ENCODE results near the gene DCLK1.

The DCLK1 gene

GRCh38 chr13:36062249-36062648 lies 68.9 kb downstream of the DCLK1 start:
- Mint-ChIP-seq H3K27ac (no peak overlapping the region), H3K9me3 (peaks cover 8% of the 10 kb centered on the region), H3K36me3 (ENCODE audit: low read depth) (no peaks in the 10 kb centered on the region), H3K4me1 (ENCODE audit: low read depth) (no peaks in the 10 kb centered on the region), H3K27me3 (ENCODE audit: low read depth) (no peaks in the 10 kb centered on the region), H3K4me3 (no peak overlapping the region)
- DNase-seq (ENCODE audit: low spot score): no peak

- no peak overlapping the region for H3K4me3 Mint-ChIP-seq
- H3K27me3 Mint-ChIP-seq (ENCODE audit: low read depth): no peaks in the 10 kb centered on the region
- no peak overlapping the region for H3K27ac Mint-ChIP-seq
- no peaks in the 10 kb centered on the region for H3K36me3 Mint-ChIP-seq (ENCODE audit: low read depth)
- H3K4me1 Mint-ChIP-seq (ENCODE audit: low read depth): no peaks in the 10 kb centered on the region
- no peak for DNase-seq (ENCODE audit: low spot score)
- peaks cover 8% of the 10 kb centered on the region for H3K9me3 Mint-ChIP-seq
Observed at GRCh38 chr13:36061621-36062020, 69.6 kb downstream of the DCLK1 start.

GRCh38 chr13:36061054-36061453 lies 70.1 kb downstream of the DCLK1 start:
- H3K36me3 Mint-ChIP-seq (ENCODE audit: low read depth): no peaks in the 10 kb centered on the region

GRCh38 chr13:36059321-36059720 lies 71.9 kb downstream of the DCLK1 start:
- H3K27me3 Mint-ChIP-seq (ENCODE audit: low read depth): no peaks in the 10 kb centered on the region

More at GRCh38 chr13:36061054-36061453, 70.1 kb downstream of the DCLK1 start:
- DNase-seq (ENCODE audit: low spot score): no peak
- Mint-ChIP-seq H3K27ac (no peak overlapping the region), H3K4me3 (no peak overlapping the region), H3K9me3 (peaks cover 8% of the 10 kb centered on the region), H3K27me3 (ENCODE audit: low read depth) (no peaks in the 10 kb centered on the region), H3K4me1 (ENCODE audit: low read depth) (no peaks in the 10 kb centered on the region)

GRCh38 chr13:36058116-36058515 lies 73.1 kb downstream of the DCLK1 start:
- H3K4me3 Mint-ChIP-seq: no peak overlapping the region
- H3K9me3 Mint-ChIP-seq: peaks cover 18% of the 10 kb centered on the region
- no peak overlapping the region for H3K27ac Mint-ChIP-seq
- no peaks in the 10 kb centered on the region for H3K36me3 Mint-ChIP-seq (ENCODE audit: low read depth)
- no peaks in the 10 kb centered on the region for H3K4me1 Mint-ChIP-seq (ENCODE audit: low read depth)
- no peaks in the 10 kb centered on the region for H3K27me3 Mint-ChIP-seq (ENCODE audit: low read depth)
- no peak for DNase-seq (ENCODE audit: low spot score)

More at GRCh38 chr13:36059321-36059720, 71.9 kb downstream of the DCLK1 start:
- no peaks in the 10 kb centered on the region for H3K36me3 Mint-ChIP-seq (ENCODE audit: low read depth)
- no peak overlapping the region for H3K27ac Mint-ChIP-seq
- H3K4me3 Mint-ChIP-seq: no peak overlapping the region
- H3K4me1 Mint-ChIP-seq (ENCODE audit: low read depth): no peaks in the 10 kb centered on the region
- DNase-seq (ENCODE audit: low spot score): no peak
- H3K9me3 Mint-ChIP-seq: peaks cover 12% of the 10 kb centered on the region

GRCh38 chr13:36057547-36057946 lies 73.6 kb downstream of the DCLK1 start:
- H3K36me3 Mint-ChIP-seq (ENCODE audit: low read depth): no peaks in the 10 kb centered on the region
- H3K4me3 Mint-ChIP-seq: no peak overlapping the region
- no peak for DNase-seq (ENCODE audit: low spot score)
- H3K4me1 Mint-ChIP-seq (ENCODE audit: low read depth): no peaks in the 10 kb centered on the region
- H3K9me3 Mint-ChIP-seq: peaks cover 17% of the 10 kb centered on the region
- no peaks in the 10 kb centered on the region for H3K27me3 Mint-ChIP-seq (ENCODE audit: low read depth)
- H3K27ac Mint-ChIP-seq: no peak overlapping the region

GRCh38 chr13:36057041-36057440 lies 74.1 kb downstream of the DCLK1 start:
- Mint-ChIP-seq H3K4me1 (ENCODE audit: low read depth) (no peaks in the 10 kb centered on the region), H3K27me3 (ENCODE audit: low read depth) (no peaks in the 10 kb centered on the region), H3K9me3 (peaks cover 14% of the 10 kb centered on the region), H3K4me3 (no peak overlapping the region), H3K27ac (no peak overlapping the region), H3K36me3 (ENCODE audit: low read depth) (no peaks in the 10 kb centered on the region)
- no peak for DNase-seq (ENCODE audit: low spot score)

GRCh38 chr13:36055366-36055765 lies 75.8 kb downstream of the DCLK1 start:
- Mint-ChIP-seq H3K4me3 (no peak overlapping the region), H3K36me3 (ENCODE audit: low read depth) (no peaks in the 10 kb centered on the region), H3K9me3 (peaks cover 10% of the 10 kb centered on the region), H3K4me1 (ENCODE audit: low read depth) (no peaks in the 10 kb centered on the region), H3K27me3 (ENCODE audit: low read depth) (no peaks in the 10 kb centered on the region), H3K27ac (no peak overlapping the region)
- no peak for DNase-seq (ENCODE audit: low spot score)

GRCh38 chr13:36054041-36054440 lies 77.1 kb downstream of the DCLK1 start:
- no peaks in the 10 kb centered on the region for H3K27me3 Mint-ChIP-seq (ENCODE audit: low read depth)
- H3K9me3 Mint-ChIP-seq: peaks cover 10% of the 10 kb centered on the region
- H3K4me1 Mint-ChIP-seq (ENCODE audit: low read depth): no peaks in the 10 kb centered on the region
- no peak for DNase-seq (ENCODE audit: low spot score)
- no peaks in the 10 kb centered on the region for H3K36me3 Mint-ChIP-seq (ENCODE audit: low read depth)
- no peak overlapping the region for H3K4me3 Mint-ChIP-seq
- no peak overlapping the region for H3K27ac Mint-ChIP-seq

- DNase-seq (ENCODE audit: low spot score): no peak
- H3K27ac Mint-ChIP-seq: no peak overlapping the region
- H3K9me3 Mint-ChIP-seq: peaks cover 10% of the 10 kb centered on the region
- no peak overlapping the region for H3K4me3 Mint-ChIP-seq
- H3K4me1 Mint-ChIP-seq (ENCODE audit: low read depth): no peaks in the 10 kb centered on the region
- H3K27me3 Mint-ChIP-seq (ENCODE audit: low read depth): no peaks in the 10 kb centered on the region
- H3K36me3 Mint-ChIP-seq (ENCODE audit: low read depth): no peaks in the 10 kb centered on the region
Observed at GRCh38 chr13:36051082-36051481, 80.1 kb downstream of the DCLK1 start.

- Mint-ChIP-seq H3K9me3 (no peaks in the 10 kb centered on the region), H3K27ac (no peak overlapping the region)
- no peak for DNase-seq (ENCODE audit: low spot score)
Observed at GRCh38 chr13:36046672-36047071, 84.5 kb downstream of the DCLK1 start.

GRCh38 chr13:36038785-36039555 lies 92.2 kb downstream of the DCLK1 start:
- no peak for DNase-seq (ENCODE audit: low spot score)
- H3K4me1 Mint-ChIP-seq (ENCODE audit: low read depth): no peaks in the 10 kb centered on the region
- H3K27me3 Mint-ChIP-seq (ENCODE audit: low read depth): no peaks in the 10 kb centered on the region
- no peak overlapping the region for H3K27ac Mint-ChIP-seq
- no peaks in the 10 kb centered on the region for H3K9me3 Mint-ChIP-seq
- no peaks in the 10 kb centered on the region for H3K36me3 Mint-ChIP-seq (ENCODE audit: low read depth)
- H3K4me3 Mint-ChIP-seq: no peak overlapping the region

More at GRCh38 chr13:36046672-36047071, 84.5 kb downstream of the DCLK1 start:
- Mint-ChIP-seq H3K4me3 (no peak overlapping the region), H3K27me3 (ENCODE audit: low read depth) (no peaks in the 10 kb centered on the region), H3K4me1 (ENCODE audit: low read depth) (no peaks in the 10 kb centered on the region), H3K36me3 (ENCODE audit: low read depth) (no peaks in the 10 kb centered on the region)

GRCh38 chr13:36033035-36033434 lies 98.1 kb downstream of the DCLK1 start:
- DNase-seq (ENCODE audit: low spot score): no peak
- Mint-ChIP-seq H3K4me1 (ENCODE audit: low read depth) (no peaks in the 10 kb centered on the region), H3K27ac (no peak overlapping the region), H3K36me3 (ENCODE audit: low read depth) (no peaks in the 10 kb centered on the region), H3K27me3 (ENCODE audit: low read depth) (no peaks in the 10 kb centered on the region), H3K4me3 (no peak overlapping the region), H3K9me3 (peaks cover 29% of the 10 kb centered on the region)

- Mint-ChIP-seq H3K9me3 (peaks cover 29% of the 10 kb centered on the region), H3K4me1 (ENCODE audit: low read depth) (no peaks in the 10 kb centered on the region), H3K36me3 (ENCODE audit: low read depth) (no peaks in the 10 kb centered on the region), H3K27me3 (ENCODE audit: low read depth) (no peaks in the 10 kb centered on the region), H3K27ac (no peak overlapping the region), H3K4me3 (no peak overlapping the region)
- DNase-seq (ENCODE audit: low spot score): no peak
Observed at GRCh38 chr13:36031490-36031889, 99.7 kb downstream of the DCLK1 start.
